Cerebellar nuclear complex (tissue), 1 donor: ENCODE measurements around the gene NDST1.

Source experiments
- DNase-seq, 2 experiments: peaks; one replicate each; lab custom pipeline; 2025; lab: John Stamatoyannopoulos, UW

Gene NDST1

DNA sequence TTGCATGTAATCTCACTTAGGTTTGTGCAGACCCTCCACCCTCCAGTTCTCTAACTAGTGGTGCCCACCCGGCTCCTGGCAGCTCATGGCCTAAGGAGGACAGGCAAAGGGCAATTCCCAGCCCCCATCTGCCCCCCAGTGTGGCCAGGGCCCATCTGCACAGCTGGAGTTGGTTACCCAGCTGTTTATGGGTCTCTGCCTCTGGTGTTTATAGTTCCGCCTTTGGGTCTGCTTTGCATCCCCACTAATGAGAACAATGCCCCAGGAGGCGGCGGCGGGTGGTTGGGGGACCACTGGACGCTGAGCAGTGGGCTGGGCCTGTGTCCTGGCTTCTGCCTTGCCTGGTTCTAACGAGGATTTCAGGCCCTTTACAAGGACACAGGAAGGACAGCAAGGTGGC, 62.4 kb downstream of the NDST1 start:
- no peak for DNase-seq

DNA sequence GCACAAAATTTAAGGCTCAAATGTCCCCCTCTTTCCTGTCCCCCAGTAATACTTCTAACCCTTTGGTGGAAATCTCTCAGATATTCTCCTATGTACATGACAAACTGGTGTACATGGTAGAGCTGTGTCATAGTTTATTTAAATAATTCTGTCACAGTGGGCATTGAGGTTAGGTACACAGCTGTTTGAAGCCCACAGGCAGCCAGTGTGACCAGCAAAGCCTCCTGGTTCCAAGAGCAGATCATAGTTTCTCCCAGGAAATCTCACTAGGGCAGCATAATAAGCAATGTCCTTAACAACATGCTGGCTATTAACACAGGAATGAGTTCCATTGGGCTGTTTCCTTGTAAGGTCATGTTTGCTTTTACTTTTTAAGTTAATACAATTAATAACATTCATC, 63.9 kb downstream of the NDST1 start:
- DNase-seq: no peak

GRCh38 chr5:150573216-150573615, 65.3 kb downstream of the NDST1 start:
- DNase-seq: no peak

DNA sequence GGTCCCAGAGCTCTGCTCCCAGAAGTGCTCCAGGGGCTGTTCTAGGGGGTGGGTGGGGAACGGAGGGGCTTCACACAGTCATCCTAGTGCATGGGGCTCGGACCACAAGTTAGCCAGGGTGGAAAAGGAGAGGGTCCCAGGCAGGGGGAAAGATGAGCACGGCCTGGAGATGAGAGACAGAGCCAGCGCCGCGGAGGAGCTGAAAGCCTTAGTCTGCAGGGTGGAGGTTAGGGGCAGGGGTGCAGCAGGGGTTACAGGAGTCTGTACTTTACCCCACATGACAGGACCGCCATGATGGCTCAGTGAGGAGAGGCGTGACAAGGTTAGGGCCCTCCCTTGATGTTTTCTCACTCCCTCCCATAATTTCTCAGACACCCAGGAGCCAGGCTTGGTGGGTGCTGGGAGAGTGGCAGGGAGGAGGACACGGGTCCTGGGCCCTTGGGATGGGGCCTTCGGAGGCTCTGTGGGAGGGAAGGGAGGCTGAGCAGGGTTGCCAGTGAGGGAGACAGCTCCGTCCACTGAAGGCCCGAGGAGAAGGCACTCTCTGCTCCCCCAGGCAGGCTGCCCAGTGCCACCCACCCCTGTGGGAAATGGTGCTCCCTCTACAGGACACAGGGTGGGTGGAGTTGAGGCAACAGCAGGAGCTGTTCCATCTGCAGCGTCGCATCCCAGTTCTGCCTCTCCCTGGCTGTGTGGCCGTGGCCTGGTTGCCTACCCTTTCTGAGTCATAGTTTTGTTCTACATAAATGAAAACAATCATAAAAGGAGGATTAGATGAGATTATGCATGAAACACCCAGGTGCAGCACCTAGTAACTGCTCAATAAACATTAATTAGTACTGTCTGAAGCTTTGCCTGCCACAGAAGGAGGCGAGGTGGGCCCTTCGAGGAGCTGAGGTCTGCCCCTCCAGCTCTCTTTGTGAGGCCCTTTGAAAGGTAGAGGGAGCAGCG, 66.2 kb downstream of the NDST1 start:
- no peak for DNase-seq

- DNase-seq: no peak
Measured at GRCh38 chr5:150574818-150575547, 67.1 kb downstream of the NDST1 start.

DNA sequence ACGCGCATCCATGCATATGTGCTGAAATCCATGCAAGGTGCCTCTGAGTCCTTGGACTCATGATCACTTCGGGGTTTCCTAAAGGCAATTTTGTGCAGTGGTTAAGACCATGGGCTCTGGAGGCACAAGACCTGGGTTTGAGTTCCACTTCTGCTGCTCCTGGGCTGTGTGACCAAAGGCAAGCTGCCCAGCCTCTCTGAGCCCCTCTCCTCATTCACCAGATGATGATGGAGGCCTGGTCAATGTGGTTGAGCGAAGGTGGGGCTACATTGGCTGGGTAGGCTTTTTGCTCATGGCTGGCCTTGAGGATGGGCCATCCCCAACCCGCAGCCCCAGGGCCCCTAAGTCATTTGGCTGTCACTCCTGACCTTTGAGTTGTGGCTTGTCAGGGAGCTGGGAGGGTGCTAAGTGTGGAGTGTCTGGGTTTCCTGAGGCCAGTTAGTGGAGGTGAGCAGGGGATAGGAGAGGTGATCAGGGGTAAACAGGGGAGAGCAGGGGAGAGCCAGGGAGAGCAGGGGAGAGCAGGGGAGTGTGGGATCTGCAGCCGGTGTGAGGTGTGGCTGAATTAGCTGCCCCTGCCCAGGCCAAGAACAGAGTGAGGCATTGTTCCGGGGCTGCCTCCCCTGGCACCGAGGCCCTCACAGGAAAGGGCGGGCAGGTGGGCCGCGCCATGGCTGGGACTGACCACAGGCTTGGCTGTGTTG, 68.0 kb downstream of the NDST1 start:
- DNase-seq: no peak

DNA sequence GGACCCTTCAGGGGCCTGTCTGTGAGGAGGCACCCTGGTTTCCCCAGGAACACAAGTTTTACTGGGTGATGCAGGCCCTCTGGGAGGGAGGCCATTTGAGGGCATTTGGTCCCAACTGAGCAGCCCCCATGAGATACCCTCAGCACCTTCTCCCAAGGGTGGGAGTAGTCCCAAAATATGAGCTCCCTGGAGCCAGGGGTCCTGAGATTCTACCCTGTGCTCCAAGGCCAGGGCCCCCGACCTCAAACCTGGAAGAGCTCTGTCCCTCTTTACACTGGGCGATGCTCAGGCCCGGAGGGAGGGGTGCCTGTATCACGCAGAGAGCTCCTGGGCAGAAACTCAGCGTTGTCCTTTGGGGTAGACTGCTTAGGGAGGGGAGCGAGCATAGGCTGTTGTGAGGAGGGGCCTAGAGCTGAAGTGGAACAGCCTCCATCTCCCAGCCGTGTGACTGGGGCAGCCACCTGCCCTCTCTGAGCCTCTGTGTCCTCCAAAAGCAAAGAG, 68.6 kb downstream of the NDST1 start:
- DNase-seq: no peak

DNA sequence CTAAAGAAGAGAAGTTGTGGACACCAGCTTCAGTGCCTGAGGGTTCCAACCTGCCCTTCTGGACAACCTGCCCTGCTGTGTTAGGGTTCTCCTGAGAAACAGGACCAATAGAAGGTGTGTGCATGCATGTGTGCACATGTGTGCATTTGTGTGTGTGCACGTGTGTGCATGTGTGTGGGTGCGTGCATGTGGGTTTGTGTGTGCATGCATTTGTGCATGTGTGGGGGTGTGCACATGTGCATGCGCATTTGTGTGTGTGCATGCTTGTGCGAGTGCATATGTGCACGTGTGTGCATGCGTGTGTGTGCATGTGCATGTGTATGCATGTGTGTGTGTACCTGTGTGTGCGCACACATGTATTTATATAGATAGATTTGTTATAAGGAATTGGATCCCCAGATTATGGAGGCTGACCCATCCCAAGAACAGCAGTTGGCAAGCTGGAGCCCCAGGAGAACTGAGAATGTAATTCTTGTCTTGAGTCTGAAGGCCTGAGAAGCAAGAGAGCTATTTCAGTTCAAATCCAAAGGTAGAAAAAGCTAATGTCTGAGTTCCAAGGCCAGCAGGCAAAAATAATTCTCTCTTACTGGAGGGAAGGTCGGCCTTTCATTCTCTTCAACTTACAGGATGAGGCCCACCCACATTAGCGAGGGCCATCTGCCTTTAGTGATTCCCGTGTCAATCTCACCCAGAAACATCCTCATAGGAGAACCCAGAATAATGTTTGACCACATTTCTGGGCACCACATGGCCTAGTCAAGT, 69.6 kb downstream of the NDST1 start:
- DNase-seq: no peak

DNA sequence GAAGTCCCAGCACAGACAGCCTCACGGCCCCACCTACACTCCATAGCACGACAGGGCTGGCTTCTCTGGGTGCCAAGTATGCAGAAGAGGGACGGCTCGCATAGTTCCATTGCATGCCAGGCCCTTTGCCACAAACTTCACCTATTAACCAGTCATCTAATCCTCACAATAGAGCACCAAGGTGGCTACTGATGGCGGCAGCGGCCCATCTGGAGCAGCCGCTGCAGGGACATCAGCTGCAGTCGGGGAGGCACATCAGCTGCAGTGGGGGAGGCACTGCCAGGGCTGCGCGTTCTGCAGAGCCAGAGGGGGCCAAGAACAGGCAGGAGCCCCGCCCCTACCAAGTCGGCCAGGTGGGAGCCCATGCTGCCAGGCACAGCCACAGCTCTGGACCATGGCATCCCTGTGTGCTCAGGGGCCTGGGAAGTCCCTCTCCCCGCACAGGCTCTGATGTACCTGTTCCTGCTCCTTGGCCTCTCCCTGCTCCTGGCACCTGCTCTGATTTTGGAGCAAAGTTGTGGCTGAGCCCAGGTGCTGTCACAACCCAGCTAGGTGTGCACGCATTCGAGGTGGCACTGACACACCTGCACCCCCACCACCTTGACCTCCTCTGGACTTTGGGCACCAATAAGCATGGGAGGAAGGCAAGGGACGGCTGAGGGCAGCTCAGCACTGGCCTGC, 71.0 kb downstream of the NDST1 start:
- DNase-seq: no peak

GRCh38 chr5:150579462-150580400, 71.8 kb downstream of the NDST1 start:
- no peak for DNase-seq

- no peak for DNase-seq
Measured at GRCh38 chr5:150580917-150581316, 73.0 kb downstream of the NDST1 start.

- no peak for DNase-seq
Measured at GRCh38 chr5:150582241-150583109, 74.5 kb downstream of the NDST1 start.

GRCh38 chr5:150583541-150584225, 75.8 kb downstream of the NDST1 start:
- no peak for DNase-seq

- DNase-seq: no peak
Measured at GRCh38 chr5:150584556-150585335, 76.8 kb downstream of the NDST1 start.

- DNase-seq: no peak
Measured at GRCh38 chr5:150585781-150586341, 77.9 kb downstream of the NDST1 start.

- DNase-seq: no peak
Measured at GRCh38 chr5:150587016-150587415, 79.1 kb downstream of the NDST1 start.
